Right ventricle myocardium inferior (tissue), 1 donor: Measurements from ENCODE around the gene KCNH2. TPM values are rescaled to one million over a fixed set of nuclear protein-coding genes. Genes with fewer than 3 reads are reported as not detected.

ENCODE experiments used
- ATAC-seq: fragments of 200-7000 bp; cut with Tn5 transposase; one replicate; pipeline ENCODE4 v1.9.1; 2020; ENCODE audit warnings: mild to moderate bottlenecking, moderate library complexity
- DNase-seq: peaks from one replicate; pipeline ENCODE4 v3.0.0; 2021; ENCODE audit errors: missing footprints
- intact Hi-C: fragments of 100-400 bp; cut with DNase I; formaldehyde crosslinking; loops from one replicate; pipeline ENCODE4 v1.11.0; 2022
- total RNA-seq: library from RNA; stranded (reverse); fragmentation: NEBNext Ultra II Directional; extraction: Animal tissue kit (Norgen Biotek cat#: 25700); gene quantifications from one replicate; pipeline ENCODE4 v1.2.1, GENCODE V29; 2021
- donor health status: DM: no; HTN: yes; CAD: no; lungs with severe emphysema.

Gene KCNH2
- total RNA-seq, 1 donor from 2014 or later, result 97.3 TPM

GRCh38 chr7:150945171-150945852 lies 32.8 kb downstream of the KCNH2 start:
- ATAC-seq (no peak), DNase-seq (no peak)
- intact Hi-C loops, result no loop called here

GRCh38 chr7:150944066-150945042 lies 33.8 kb downstream of the KCNH2 start:
- intact Hi-C loops, result loop anchor here (5.0 kb wide), 1 partner anchor 42 kb away; no protein-coding TSS in a partner anchor
- ATAC-seq, result no peak
- DNase-seq, result no peak

GRCh38 chr7:150943453-150943814 lies 34.7 kb downstream of the KCNH2 start:
- DNase-seq, result no peak
- ATAC-seq, result no peak
- intact Hi-C loops, result loop anchor here (5.0 kb wide), 1 partner anchor 41 kb away; no protein-coding TSS in a partner anchor

- intact Hi-C loops, result loop anchor here (5.0 kb wide), 1 partner anchor 41 kb away; no protein-coding TSS in a partner anchor
- ATAC-seq (peak; percentile 5), DNase-seq (no peak)
These were observed 35.3 kb downstream of the KCNH2 start for GRCh38 chr7:150942591-150943452.

- peak; percentile 68 for ATAC-seq
- intact Hi-C loops, result loop anchor here (5.0 kb wide), 1 partner anchor 40 kb away; no protein-coding TSS in a partner anchor
These were observed 36.0 kb downstream of the KCNH2 start for GRCh38 chr7:150942001-150942590.

GRCh38 chr7:150941351-150942000 lies 36.6 kb downstream of the KCNH2 start:
- intact Hi-C loops, result loop anchor here (5.0 kb wide), 1 partner anchor 39 kb away; no protein-coding TSS in a partner anchor
- DNase-seq (no peak), ATAC-seq (no peak)

More at GRCh38 chr7:150942001-150942590, 36.0 kb downstream of the KCNH2 start:
- DNase-seq, result no peak

- DNase-seq (no peak), ATAC-seq (no peak)
- intact Hi-C loops, result loop anchor here (5.0 kb wide), 1 partner anchor 38 kb away; no protein-coding TSS in a partner anchor
These were observed 37.6 kb downstream of the KCNH2 start for GRCh38 chr7:150940431-150941102.

- ATAC-seq (no peak), DNase-seq (no peak)
- intact Hi-C loops, result no loop called here
These were observed 38.7 kb downstream of the KCNH2 start for GRCh38 chr7:150939466-150939865.

GRCh38 chr7:150939052-150939451 lies 39.1 kb downstream of the KCNH2 start:
- ATAC-seq (no peak), DNase-seq (no peak)
- intact Hi-C loops, result no loop called here

GRCh38 chr7:150938566-150938965 lies 39.6 kb downstream of the KCNH2 start:
- intact Hi-C loops, result no loop called here
- DNase-seq (no peak), ATAC-seq (no peak)

- ATAC-seq (no peak), DNase-seq (no peak)
- intact Hi-C loops, result no loop called here
These were observed 40.1 kb downstream of the KCNH2 start for GRCh38 chr7:150937848-150938561.

GRCh38 chr7:150936018-150936417 lies 42.1 kb downstream of the KCNH2 start:
- intact Hi-C loops, result no loop called here
- no peak for ATAC-seq
- no peak for DNase-seq

GRCh38 chr7:150935149-150935548 lies 43.0 kb downstream of the KCNH2 start:
- no peak for ATAC-seq
- intact Hi-C loops, result no loop called here
- DNase-seq, result no peak

- ATAC-seq, result no peak
- intact Hi-C loops, result no loop called here
These were observed 43.9 kb downstream of the KCNH2 start for GRCh38 chr7:150934045-150934766.

GRCh38 chr7:150931199-150931869 lies 46.8 kb downstream of the KCNH2 start:
- intact Hi-C loops, result no loop called here
- DNase-seq, result no peak
- ATAC-seq, result no peak

More at GRCh38 chr7:150934045-150934766, 43.9 kb downstream of the KCNH2 start:
- DNase-seq, result no peak
